ENCODE results near the gene HMSD. TPM values are rescaled to one million over a fixed set of nuclear protein-coding genes. Genes with fewer than 3 reads are reported as not detected.
"Not testable (repeated sequence)": the region's sequence is repeated elsewhere in the genome, so short reads cannot be mapped to it uniquely, and the experiment has no call there.

The HMSD gene
- total and polyA plus RNA-seq, 7 experiments from 2014 or later: 5.1 TPM; not detected in 6

- no peak for ATAC-seq
- Mint-ChIP-seq H3K27ac (no peak overlapping the region), H3K4me1 (no peaks in the 10 kb centered on the region), H3K9me3 (peaks cover 0 to 2% (median 0%) of the 10 kb centered on the region in 11 donors), H3K36me3 (no peaks in the 10 kb centered on the region), H3K4me3 (no peak overlapping the region), H3K27me3 (peaks cover 8 to 62% (median 32%) of the 10 kb centered on the region in 5 donors)
- Histone ChIP-seq H3K9me3 (ENCODE audit: control insufficient read depth in 2 of 3, low read length in 3 of 3) (no peaks in the 10 kb centered on the region), H3K27me3 (ENCODE audit: control insufficient read depth in 2 of 2, insufficient read depth in 2 of 2, low read length in 2 of 2) (peaks cover 0 to 4% of the 10 kb centered on the region in 2 donors), H3K27ac (ENCODE audit: low read depth, low read length) (no peak overlapping the region), H3K36me3 (ENCODE audit: control insufficient read depth in 2 of 3, insufficient read depth in 3 of 3, low read length in 3 of 3) (no peaks in the 10 kb centered on the region), H3K4me1 (ENCODE audit: control insufficient read depth in 2 of 2, insufficient read depth in 2 of 2, low read length in 2 of 2) (no peaks in the 10 kb centered on the region), H3K4me3 (ENCODE audit: low read length) (no peak overlapping the region)
- intact Hi-C loops (cut with micrococcal nuclease): no loop called here
- CTCF ChIA-PET: no interaction called here
- POLR2A ChIA-PET: no interaction called here
- DNase-seq: no peak
These were observed 18.2 kb upstream of the HMSD start for GRCh38 chr18:63930773-63931354.

- Mint-ChIP-seq H3K27me3 (peaks cover 7 to 38% (median 24%) of the 10 kb centered on the region in 5 donors), H3K4me1 (peaks cover 0 to 4% (median 3%) of the 10 kb centered on the region in 7 donors), H3K4me3 (peak overlapping the region in 8 of 10 donors; percentile 39 to 86 (median 64)), H3K9me3 (no peaks in the 10 kb centered on the region), H3K36me3 (no peaks in the 10 kb centered on the region), H3K27ac (peak overlapping the region in 1 of 9 donors; percentile 54)
- Histone ChIP-seq H3K27me3 (ENCODE audit: control insufficient read depth in 2 of 2, insufficient read depth in 2 of 2, low read length in 2 of 2) (peaks cover 0 to 8% of the 10 kb centered on the region in 2 donors), H3K4me3 (ENCODE audit: low read length) (peak overlapping the region; percentile 58), H3K27ac (ENCODE audit: low read depth, low read length) (no peak overlapping the region), H3K36me3 (ENCODE audit: control insufficient read depth in 2 of 3, insufficient read depth in 3 of 3, low read length in 3 of 3) (no peaks in the 10 kb centered on the region), H3K4me1 (ENCODE audit: control insufficient read depth in 2 of 2, insufficient read depth in 2 of 2, low read length in 2 of 2) (peaks cover 0 to 5% of the 10 kb centered on the region in 2 donors), H3K9me3 (ENCODE audit: control insufficient read depth in 2 of 3, low read length in 3 of 3) (no peaks in the 10 kb centered on the region)
- peak in 8 of 9 donors; percentile 6 to 69 (median 19) for DNase-seq
- intact Hi-C loops (cut with micrococcal nuclease): loop anchor here (1.0 to 2.0 kb wide), 4 partner anchors 34 to 418 kb away; partner anchors contain the start of gene SERPINB8 (in 1 of the 2)
- POLR2A ChIA-PET: no interaction called here
- peak; percentile 93 for ATAC-seq
- CTCF ChIA-PET: interaction anchor here (0.6 to 2.0 kb wide), 3 partner anchors 26 to 418 kb away, joined by 3 to 8 read pairs (median 7); no protein-coding TSS in a partner anchor
These were observed 12.8 kb upstream of the HMSD start for GRCh38 chr18:63936156-63936931.

GRCh38 chr18:63936932-63937393 lies 12.1 kb upstream of the HMSD start:
- no peak overlapping the region for H3K27ac Mint-ChIP-seq
- peaks cover 0 to 4% (median 3%) of the 10 kb centered on the region in 7 donors for H3K4me1 Mint-ChIP-seq
- intact Hi-C loops (cut with micrococcal nuclease): loop anchor here (1.0 to 2.0 kb wide), 4 partner anchors 33 to 419 kb away; partner anchors contain the start of gene SERPINB8 (in 1 of the 2)
- CTCF ChIA-PET: interaction anchor here (2.0 kb wide), 1 partner anchor 418 kb away, joined by 8 read pairs; no protein-coding TSS in a partner anchor
- no peaks in the 10 kb centered on the region for H3K36me3 Mint-ChIP-seq
- H3K4me1 ChIP-seq (ENCODE audit: control insufficient read depth in 2 of 2, insufficient read depth in 2 of 2, low read length in 2 of 2): peaks cover 0 to 5% of the 10 kb centered on the region in 2 donors
- H3K9me3 ChIP-seq (ENCODE audit: control insufficient read depth in 2 of 3, low read length in 3 of 3): no peaks in the 10 kb centered on the region
- H3K4me3 Mint-ChIP-seq: peak overlapping the region in 1 of 10 donors; percentile 73
- ATAC-seq (no peak), DNase-seq (no peak)
- H3K27ac ChIP-seq (ENCODE audit: low read depth, low read length): no peak overlapping the region
- POLR2A ChIA-PET: no interaction called here
- H3K4me3 ChIP-seq (ENCODE audit: low read length): no peak overlapping the region
- H3K9me3 Mint-ChIP-seq: peaks cover 0 to 5% (median 0%) of the 10 kb centered on the region in 11 donors
- H3K36me3 ChIP-seq (ENCODE audit: control insufficient read depth in 2 of 3, insufficient read depth in 3 of 3, low read length in 3 of 3): no peaks in the 10 kb centered on the region
- peaks cover 12 to 37% (median 30%) of the 10 kb centered on the region in 5 donors for H3K27me3 Mint-ChIP-seq
- H3K27me3 ChIP-seq (ENCODE audit: control insufficient read depth in 2 of 2, insufficient read depth in 2 of 2, low read length in 2 of 2): peaks cover 0 to 8% of the 10 kb centered on the region in 2 donors

GRCh38 chr18:63940008-63940407 lies 9.1 kb upstream of the HMSD start:
- H3K4me3 ChIP-seq (ENCODE audit: low read length): no peak overlapping the region
- CTCF ChIA-PET: no interaction called here
- intact Hi-C loops (cut with micrococcal nuclease): no loop called here

GRCh38 chr18:63940543-63941050 lies 8.5 kb upstream of the HMSD start:
- H3K4me1 Mint-ChIP-seq; H3K4me3 ChIP-seq (ENCODE audit: low read length); ATAC-seq; CTCF ChIA-PET; DNase-seq; H3K36me3 Mint-ChIP-seq; H3K4me3 Mint-ChIP-seq; H3K27ac ChIP-seq (ENCODE audit: low read depth, low read length); POLR2A ChIA-PET; H3K9me3 ChIP-seq (ENCODE audit: control insufficient read depth in 2 of 3, low read length in 3 of 3); H3K36me3 ChIP-seq (ENCODE audit: control insufficient read depth in 2 of 3, insufficient read depth in 3 of 3, low read length in 3 of 3); H3K9me3 Mint-ChIP-seq; intact Hi-C loops (cut with micrococcal nuclease); H3K27me3 ChIP-seq (ENCODE audit: control insufficient read depth in 2 of 2, insufficient read depth in 2 of 2, low read length in 2 of 2); H3K4me1 ChIP-seq (ENCODE audit: control insufficient read depth in 2 of 2, insufficient read depth in 2 of 2, low read length in 2 of 2); H3K27ac Mint-ChIP-seq: not testable (repeated sequence)
- peaks cover 34 to 50% (median 45%) of the 10 kb centered on the region in 5 donors for H3K27me3 Mint-ChIP-seq

More at GRCh38 chr18:63940008-63940407, 9.1 kb upstream of the HMSD start:
- Mint-ChIP-seq H3K27me3 (peaks cover 37 to 50% (median 42%) of the 10 kb centered on the region in 5 donors), H3K9me3 (peaks cover 0 to 5% (median 0%) of the 10 kb centered on the region in 11 donors), H3K36me3 (no peaks in the 10 kb centered on the region), H3K4me1 (peaks cover 0 to 4% (median 3%) of the 10 kb centered on the region in 7 donors), H3K27ac (no peak overlapping the region), H3K4me3 (no peak overlapping the region)
- Histone ChIP-seq H3K4me1 (ENCODE audit: control insufficient read depth in 2 of 2, insufficient read depth in 2 of 2, low read length in 2 of 2) (peaks cover 0 to 5% of the 10 kb centered on the region in 2 donors), H3K27me3 (ENCODE audit: control insufficient read depth in 2 of 2, insufficient read depth in 2 of 2, low read length in 2 of 2) (peaks cover 0 to 8% of the 10 kb centered on the region in 2 donors), H3K36me3 (ENCODE audit: control insufficient read depth in 2 of 3, insufficient read depth in 3 of 3, low read length in 3 of 3) (no peaks in the 10 kb centered on the region), H3K27ac (ENCODE audit: low read depth, low read length) (no peak overlapping the region), H3K9me3 (ENCODE audit: control insufficient read depth in 2 of 3, low read length in 3 of 3) (no peaks in the 10 kb centered on the region)
- no peak for ATAC-seq
- POLR2A ChIA-PET: no interaction called here
- DNase-seq: no peak

GRCh38 chr18:63947051-63947790 lies 1.9 kb upstream of the HMSD start:
- ChIA-PET CTCF (no interaction called here), POLR2A (no interaction called here)
- Mint-ChIP-seq H3K36me3 (peaks cover 0 to 7% (median 0%) of the 10 kb centered on the region in 5 donors), H3K4me1 (peaks cover 0 to 34% (median 11%) of the 10 kb centered on the region in 7 donors), H3K4me3 (no peak overlapping the region), H3K27ac (no peak overlapping the region), H3K27me3 (peaks cover 45 to 69% (median 68%) of the 10 kb centered on the region in 5 donors), H3K9me3 (peaks cover 0 to 7% (median 1%) of the 10 kb centered on the region in 11 donors)
- Histone ChIP-seq H3K27ac (ENCODE audit: low read depth, low read length) (no peak overlapping the region), H3K4me1 (ENCODE audit: control insufficient read depth in 2 of 2, insufficient read depth in 2 of 2, low read length in 2 of 2) (peaks cover 0 to 6% of the 10 kb centered on the region in 2 donors), H3K9me3 (ENCODE audit: control insufficient read depth in 2 of 3, low read length in 3 of 3) (no peaks in the 10 kb centered on the region), H3K4me3 (ENCODE audit: low read length) (no peak overlapping the region), H3K27me3 (ENCODE audit: control insufficient read depth in 2 of 2, insufficient read depth in 2 of 2, low read length in 2 of 2) (no peaks in the 10 kb centered on the region), H3K36me3 (ENCODE audit: control insufficient read depth in 2 of 3, insufficient read depth in 3 of 3, low read length in 3 of 3) (no peaks in the 10 kb centered on the region)
- no peak for ATAC-seq
- DNase-seq: no peak
- intact Hi-C loops (cut with micrococcal nuclease): no loop called here

Measured in naive thymus-derived CD4-positive, alpha-beta T cell (primary cell).